Upper lobe of left lung (tissue), 4 donors: ENCODE results near the gene ST8SIA5.

Source experiments
- CTCF ChIP-seq, 6 experiments: fragments of 450-650 bp in 4 of 6; fragments of 200-600 bp in 2 of 6; sonication (generic) in 2 of 6; IDR thresholded peaks; one replicate each; pipeline ENCODE4 v1.5.1; 2016 to 2019; ENCODE audit warnings: antibody characterized with exemption in 6 of 6
- POLR2AphosphoS5 ChIP-seq, 2 donors: sonication (generic); formaldehyde crosslinking; IDR thresholded peaks; one replicate each; pipeline ENCODE4 v1.5.1; 2017; ENCODE audit warnings: antibody characterized with exemption in 2 of 2

- TF ChIP-seq CTCF (IDR thresholded peaks at IDR 0.05) (no peak), POLR2AphosphoS5 (IDR thresholded peaks at IDR 0.05) (no peak)
Observed at GRCh38 chr18:46706968-46707367, 49.9 kb downstream of the ST8SIA5 start.
